ENCODE data around the gene VAC14.

Gene VAC14

DNA sequence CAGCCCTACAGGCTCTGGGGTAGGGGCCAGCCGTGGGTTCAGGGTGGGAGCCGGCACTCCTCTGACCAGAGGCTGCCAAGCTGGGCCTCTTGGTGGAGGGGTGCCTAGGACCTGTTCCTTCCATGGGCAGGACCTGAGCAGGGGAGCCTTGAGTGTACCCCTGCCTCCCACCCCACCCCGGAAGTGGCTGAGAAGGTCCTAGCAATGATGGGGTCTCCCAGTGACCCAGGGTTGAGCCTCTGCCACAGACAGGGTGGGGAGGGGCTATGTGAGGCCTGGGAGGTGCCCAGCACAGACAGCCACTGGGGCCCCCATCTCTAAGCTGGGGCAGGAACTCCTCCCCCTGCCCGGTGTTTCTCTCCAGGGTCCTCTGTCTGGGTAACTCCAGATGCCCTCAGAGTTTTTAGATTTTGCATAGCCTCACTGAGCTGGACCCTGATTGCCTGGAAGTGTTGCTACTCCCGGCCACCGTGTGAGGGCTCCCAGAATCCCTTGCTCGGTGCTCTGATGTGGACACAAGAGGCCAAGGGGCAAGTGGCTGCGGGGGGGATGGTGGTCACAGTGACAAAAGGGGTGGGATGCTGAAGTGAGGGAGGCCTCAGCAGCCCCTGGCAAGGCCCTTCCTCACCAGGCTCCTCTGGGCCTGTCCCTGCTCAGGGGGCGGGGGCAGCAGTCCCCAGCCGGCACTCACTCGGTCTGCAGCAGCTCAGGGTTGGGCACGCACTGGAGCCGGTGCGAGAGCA, 108.7 kb downstream of the VAC14 start:
- TF ChIP-seq, protein P1, sequence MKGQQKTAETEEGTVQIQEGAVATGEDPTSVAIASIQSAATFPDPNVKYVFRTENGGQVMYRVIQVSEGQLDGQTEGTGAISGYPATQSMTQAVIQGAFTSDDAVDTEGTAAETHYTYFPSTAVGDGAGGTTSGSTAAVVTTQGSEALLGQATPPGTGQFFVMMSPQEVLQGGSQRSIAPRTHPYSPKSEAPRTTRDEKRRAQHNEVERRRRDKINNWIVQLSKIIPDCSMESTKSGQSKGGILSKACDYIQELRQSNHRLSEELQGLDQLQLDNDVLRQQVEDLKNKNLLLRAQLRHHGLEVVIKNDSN (IDR thresholded peaks at IDR 0.05), result no peak
- TF ChIP-seq TCF12 (IDR thresholded peaks at IDR 0.05; ENCODE audit: low read depth) (no peak), ZBTB7A (IDR thresholded peaks at IDR 0.05; ENCODE audit: low read depth) (no peak), FOXM1 (IDR thresholded peaks at IDR 0.05; ENCODE audit: borderline replicate concordance, low read depth) (no peak), EP300 (IDR thresholded peaks at IDR 0.05; ENCODE audit: borderline replicate concordance) (no peak), YY1 (IDR thresholded peaks at IDR 0.05; ENCODE audit: low read depth) (no peak), RAD21 (IDR thresholded peaks at IDR 0.05; ENCODE audit: low read depth) (no peak)

DNA sequence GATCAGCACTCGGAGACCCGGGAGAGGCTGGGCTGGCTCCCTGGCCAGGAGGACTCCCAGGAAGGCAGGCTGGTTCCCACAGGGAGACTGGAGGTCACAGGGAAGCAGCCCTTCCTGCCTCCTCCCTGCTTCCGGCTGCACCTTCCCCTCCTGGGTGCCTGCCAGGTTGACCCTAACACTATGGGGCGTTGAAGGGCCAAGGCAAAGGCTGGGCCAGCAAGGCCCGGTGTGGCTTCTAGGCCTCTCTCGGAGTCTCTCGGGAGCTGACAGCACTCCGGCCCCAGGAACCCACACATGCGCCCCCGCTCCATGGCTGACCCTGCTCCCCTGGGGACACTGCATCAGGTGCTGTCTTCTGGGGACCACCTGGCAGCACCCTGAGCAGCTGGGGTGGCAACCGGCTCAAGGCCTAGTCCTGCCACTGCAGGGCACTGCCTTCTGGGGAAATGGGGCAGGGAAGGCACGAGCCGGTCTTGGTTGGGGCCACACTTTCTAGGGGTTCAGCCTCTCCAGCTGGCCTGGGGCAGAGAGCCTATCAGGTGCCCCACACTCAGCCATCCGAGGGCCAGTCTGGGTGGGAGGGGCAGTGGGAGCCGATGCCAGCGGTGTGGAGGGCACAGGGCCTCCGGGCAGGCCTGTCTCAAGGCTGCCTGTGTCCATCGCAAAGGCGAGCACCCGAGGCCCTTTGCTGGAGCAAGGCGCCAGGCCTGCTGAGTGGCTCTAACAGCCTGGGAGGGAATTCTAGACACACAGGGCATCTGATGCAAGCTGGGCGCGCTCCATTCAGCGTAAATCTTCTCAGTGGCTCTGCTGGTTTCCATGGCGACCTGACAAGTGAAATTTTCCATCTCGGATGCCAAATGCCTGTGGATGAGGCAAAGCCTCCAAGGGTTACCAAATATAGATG, 109.5 kb downstream of the VAC14 start:
- TF ChIP-seq, protein P1 (IDR thresholded peaks at IDR 0.05), result no peak
- TF ChIP-seq NFIC (IDR thresholded peaks at IDR 0.05), result peak; percentile 26; the same call in 1 of the 2 replicates

DNA sequence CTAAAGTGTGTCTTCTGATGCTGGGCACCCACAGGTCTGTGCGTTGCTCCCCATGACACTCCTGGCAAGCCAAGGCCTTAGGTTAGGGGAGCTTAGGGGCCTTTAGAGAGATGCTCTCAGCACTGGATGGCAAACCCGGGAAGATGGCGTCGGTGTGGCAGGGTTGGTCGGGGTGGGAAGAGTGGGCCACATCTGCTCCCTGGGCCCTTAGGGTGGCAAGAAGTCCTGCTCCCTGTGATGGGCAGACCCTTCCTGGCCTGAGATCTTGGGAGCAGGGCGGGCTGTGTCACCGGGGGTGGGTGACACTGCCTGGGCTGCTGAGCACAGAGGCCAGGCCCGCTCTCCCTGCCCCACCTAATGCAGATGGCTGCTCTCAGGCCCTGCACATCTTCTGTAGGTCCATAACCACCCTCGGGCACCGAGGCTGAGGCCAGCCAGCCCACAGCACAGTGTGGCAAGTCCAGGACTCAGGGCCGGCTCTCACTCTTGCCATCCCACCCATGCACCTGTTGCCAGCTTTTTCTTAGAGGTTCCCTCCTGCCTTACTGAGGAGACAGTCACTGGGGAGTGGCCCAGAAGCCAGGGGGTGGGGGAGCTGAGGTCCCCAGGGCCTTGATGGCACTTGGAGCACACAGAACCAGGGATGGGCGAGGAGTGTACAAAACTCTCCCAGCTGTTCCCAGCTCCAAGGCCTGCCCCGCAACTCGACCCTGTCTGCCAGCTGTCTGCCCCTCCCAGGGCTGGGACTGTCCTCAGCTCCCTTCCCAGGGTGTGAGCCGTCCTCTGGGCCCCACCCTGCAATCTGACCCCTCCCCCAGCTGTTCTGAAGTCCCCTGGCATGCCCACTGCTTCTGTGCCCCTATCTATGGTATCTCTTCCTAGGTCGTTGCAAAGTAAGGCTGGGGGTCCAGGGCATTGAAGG, 110.7 kb downstream of the VAC14 start:
- TF ChIP-seq, protein P2, sequence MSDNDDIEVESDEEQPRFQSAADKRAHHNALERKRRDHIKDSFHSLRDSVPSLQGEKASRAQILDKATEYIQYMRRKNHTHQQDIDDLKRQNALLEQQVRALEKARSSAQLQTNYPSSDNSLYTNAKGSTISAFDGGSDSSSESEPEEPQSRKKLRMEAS (IDR thresholded peaks at IDR 0.05), result no peak
- TF ChIP-seq NFIC (IDR thresholded peaks at IDR 0.05) (no peak), EGR1 (IDR thresholded peaks at IDR 0.05) (no peak), TCF12 (IDR thresholded peaks at IDR 0.05; ENCODE audit: low read depth) (no peak), YY1 (IDR thresholded peaks at IDR 0.05; ENCODE audit: low read depth) (no peak), TAF1 (IDR thresholded peaks at IDR 0.05; ENCODE audit: low read depth) (no peak)
- TF ChIP-seq, protein P3, sequence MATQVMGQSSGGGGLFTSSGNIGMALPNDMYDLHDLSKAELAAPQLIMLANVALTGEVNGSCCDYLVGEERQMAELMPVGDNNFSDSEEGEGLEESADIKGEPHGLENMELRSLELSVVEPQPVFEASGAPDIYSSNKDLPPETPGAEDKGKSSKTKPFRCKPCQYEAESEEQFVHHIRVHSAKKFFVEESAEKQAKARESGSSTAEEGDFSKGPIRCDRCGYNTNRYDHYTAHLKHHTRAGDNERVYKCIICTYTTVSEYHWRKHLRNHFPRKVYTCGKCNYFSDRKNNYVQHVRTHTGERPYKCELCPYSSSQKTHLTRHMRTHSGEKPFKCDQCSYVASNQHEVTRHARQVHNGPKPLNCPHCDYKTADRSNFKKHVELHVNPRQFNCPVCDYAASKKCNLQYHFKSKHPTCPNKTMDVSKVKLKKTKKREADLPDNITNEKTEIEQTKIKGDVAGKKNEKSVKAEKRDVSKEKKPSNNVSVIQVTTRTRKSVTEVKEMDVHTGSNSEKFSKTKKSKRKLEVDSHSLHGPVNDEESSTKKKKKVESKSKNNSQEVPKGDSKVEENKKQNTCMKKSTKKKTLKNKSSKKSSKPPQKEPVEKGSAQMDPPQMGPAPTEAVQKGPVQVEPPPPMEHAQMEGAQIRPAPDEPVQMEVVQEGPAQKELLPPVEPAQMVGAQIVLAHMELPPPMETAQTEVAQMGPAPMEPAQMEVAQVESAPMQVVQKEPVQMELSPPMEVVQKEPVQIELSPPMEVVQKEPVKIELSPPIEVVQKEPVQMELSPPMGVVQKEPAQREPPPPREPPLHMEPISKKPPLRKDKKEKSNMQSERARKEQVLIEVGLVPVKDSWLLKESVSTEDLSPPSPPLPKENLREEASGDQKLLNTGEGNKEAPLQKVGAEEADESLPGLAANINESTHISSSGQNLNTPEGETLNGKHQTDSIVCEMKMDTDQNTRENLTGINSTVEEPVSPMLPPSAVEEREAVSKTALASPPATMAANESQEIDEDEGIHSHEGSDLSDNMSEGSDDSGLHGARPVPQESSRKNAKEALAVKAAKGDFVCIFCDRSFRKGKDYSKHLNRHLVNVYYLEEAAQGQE (IDR thresholded peaks at IDR 0.05; ENCODE audit: low read depth), result no peak
- TF ChIP-seq, protein P1 (IDR thresholded peaks at IDR 0.05), result no peak

DNA sequence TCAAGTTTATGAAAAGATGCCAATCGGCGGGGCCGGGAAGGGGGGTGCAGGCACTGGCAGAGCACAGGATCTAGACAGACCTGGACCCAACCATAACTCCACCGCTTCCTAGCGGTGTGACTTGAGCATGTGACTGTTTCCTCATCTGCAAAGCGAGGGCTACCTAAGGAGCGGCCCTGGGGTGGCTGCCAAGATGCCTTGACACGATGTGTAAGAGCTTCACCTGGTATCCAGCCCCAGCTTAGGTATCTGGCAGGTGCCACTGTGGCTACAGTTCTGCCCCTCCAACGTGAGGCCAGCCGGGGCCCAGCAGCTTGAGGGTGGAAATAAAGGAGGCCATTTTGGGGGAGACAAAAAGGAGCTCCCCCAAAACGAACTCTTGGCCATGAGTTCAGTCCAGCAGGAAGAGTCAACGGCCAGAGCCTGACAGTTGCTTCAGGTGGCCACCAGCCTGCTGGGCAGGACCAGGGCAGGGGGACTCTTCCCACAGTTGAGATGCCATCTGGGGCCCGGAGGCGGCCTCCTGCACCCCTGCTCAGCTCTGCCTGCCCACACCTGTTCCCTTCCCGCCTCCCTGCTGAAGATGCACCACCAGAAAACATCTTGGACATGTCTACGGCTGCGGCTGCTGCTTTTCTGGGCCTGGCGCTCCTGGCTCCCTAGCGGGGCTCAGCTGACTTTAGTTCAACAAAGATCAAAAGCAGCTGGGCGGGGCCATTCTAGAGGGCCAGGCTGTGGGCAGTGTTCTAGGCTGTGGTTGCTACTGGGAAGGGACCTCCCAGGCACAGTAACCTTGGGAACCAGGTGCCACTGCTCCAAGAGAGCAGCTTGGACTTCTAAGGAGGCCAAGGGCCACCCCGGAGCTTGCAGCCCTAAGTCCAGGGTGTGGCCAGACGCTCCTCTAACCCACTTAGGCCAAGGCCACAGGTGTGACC, 111.7 kb downstream of the VAC14 start:
- TF ChIP-seq ZBTB7A (IDR thresholded peaks at IDR 0.05; ENCODE audit: low read depth) (no peak), RAD21 (IDR thresholded peaks at IDR 0.05; ENCODE audit: low read depth) (no peak), NFIC (IDR thresholded peaks at IDR 0.05) (no peak), TCF12 (IDR thresholded peaks at IDR 0.05; ENCODE audit: low read depth) (no peak), FOXM1 (IDR thresholded peaks at IDR 0.05; ENCODE audit: borderline replicate concordance, low read depth) (no peak), TAF1 (IDR thresholded peaks at IDR 0.05; ENCODE audit: low read depth) (no peak), TEAD4 (IDR thresholded peaks at IDR 0.05) (no peak), YY1 (IDR thresholded peaks at IDR 0.05; ENCODE audit: low read depth) (no peak), EGR1 (IDR thresholded peaks at IDR 0.05) (no peak), CREB1 (IDR thresholded peaks at IDR 0.05; ENCODE audit: low read depth) (no peak), CEBPB (IDR thresholded peaks at IDR 0.05) (no peak), EP300 (IDR thresholded peaks at IDR 0.05; ENCODE audit: borderline replicate concordance) (no peak)
- TF ChIP-seq, protein P2 (IDR thresholded peaks at IDR 0.05), result no peak
- TF ChIP-seq, protein P1 (IDR thresholded peaks at IDR 0.05), result no peak
- TF ChIP-seq, protein P3 (IDR thresholded peaks at IDR 0.05; ENCODE audit: low read depth), result no peak
